SJCRH30 (cell line): ENCODE data around the gene ATP2A1. TPM values are rescaled to one million over a fixed set of nuclear protein-coding genes. Genes with fewer than 3 reads are reported as not detected.
"Not testable (repeated sequence)": the region's sequence is repeated elsewhere in the genome, so short reads cannot be mapped to it uniquely, and the experiment has no call there.

Source experiments
- DNase-seq, 2 experiments: peaks; one replicate each; pipeline ENCODE4 v3.0.0-alpha.2; 2015 to 2020
- H3K27ac ChIP-seq: fragments of 250-450 bp; sonication (Bioruptor Pico); 2 replicates; pipeline ENCODE4 v1.5.1; 2020; ENCODE audit warnings: mild to moderate bottlenecking, moderate library complexity
- H3K27me3 ChIP-seq: fragments of 250-450 bp; sonication (Bioruptor Pico); 2 replicates; pipeline ENCODE4 v1.5.1; 2020; ENCODE audit warnings: mild to moderate bottlenecking, moderate library complexity
- H3K36me3 ChIP-seq: fragments of 250-450 bp; sonication (Bioruptor Pico); 2 replicates; pipeline ENCODE4 v1.5.1; 2020; ENCODE audit warnings: mild to moderate bottlenecking, moderate library complexity
- H3K4me1 ChIP-seq: fragments of 250-450 bp; sonication (Bioruptor Pico); 2 replicates; pipeline ENCODE4 v1.5.1; 2020; ENCODE audit warnings: mild to moderate bottlenecking, moderate library complexity
- H3K4me3 ChIP-seq: fragments of 250-450 bp; sonication (Bioruptor Pico); 2 replicates; pipeline ENCODE4 v1.5.1; 2020; ENCODE audit warnings: mild to moderate bottlenecking, moderate library complexity
- H3K9me3 ChIP-seq: fragments of 250-450 bp; sonication (Bioruptor Pico); replicated peaks from 2 replicates; pipeline ENCODE4 v1.5.1; 2020; ENCODE audit warnings: mild to moderate bottlenecking, moderate library complexity
- total RNA-seq: library from RNA; depleted of rRNA; stranded (reverse); fragments of >200 nt; shearing (Covaris generic); gene quantifications from 2 replicates; pipeline ENCODE4 v1.2.3, GENCODE V29; 2014; rRNA removed

The ATP2A1 gene
- total RNA-seq, 1 experiment from 2014 or later = 24.8 TPM

DNA sequence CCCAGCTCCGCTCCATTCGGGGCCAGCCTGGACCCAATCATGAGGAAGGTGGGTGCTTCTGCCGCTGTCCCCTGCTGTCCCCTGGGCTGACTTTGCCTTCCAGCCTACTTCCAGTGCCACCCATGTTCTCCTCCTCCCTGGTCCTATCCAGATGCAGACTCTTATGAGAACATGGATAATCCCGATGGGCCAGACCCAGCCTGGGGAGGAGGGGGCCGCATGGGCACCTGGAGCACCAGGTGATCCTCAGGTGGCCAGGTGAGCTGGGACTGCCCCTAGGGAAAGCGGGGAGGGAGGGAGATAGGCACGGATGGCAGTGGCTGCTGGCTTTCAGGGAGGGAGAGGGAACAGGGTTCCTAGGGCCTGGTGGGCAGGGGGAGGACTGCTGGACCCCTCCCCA, 60.4 kb downstream of the ATP2A1 start:
- Histone ChIP-seq H3K4me1 (no peaks in the 10 kb centered on the region), H3K27ac (no peak overlapping the region), H3K9me3 (no peaks in the 10 kb centered on the region), H3K36me3 (no peaks in the 10 kb centered on the region), H3K4me3 (no peak overlapping the region), H3K27me3 (no peaks in the 10 kb centered on the region)
- no peak for DNase-seq

- H3K9me3 ChIP-seq, H3K4me1 ChIP-seq, DNase-seq, H3K27me3 ChIP-seq, H3K4me3 ChIP-seq, H3K36me3 ChIP-seq, H3K27ac ChIP-seq: not testable (repeated sequence)
Measured at GRCh38 chr16:28939825-28940224, 61.5 kb downstream of the ATP2A1 start.

- Histone ChIP-seq H3K36me3 (no peaks in the 10 kb centered on the region), H3K4me1 (no peaks in the 10 kb centered on the region), H3K9me3 (no peaks in the 10 kb centered on the region), H3K4me3 (no peak overlapping the region), H3K27me3 (no peaks in the 10 kb centered on the region), H3K27ac (no peak overlapping the region)
- DNase-seq = peak in 1 of 2 experiments; percentile 44
Measured at GRCh38 chr16:28943281-28943680, 65.0 kb downstream of the ATP2A1 start.

- Histone ChIP-seq H3K4me1 (no peaks in the 10 kb centered on the region), H3K36me3 (no peaks in the 10 kb centered on the region), H3K9me3 (no peaks in the 10 kb centered on the region), H3K27me3 (no peaks in the 10 kb centered on the region), H3K4me3 (no peak overlapping the region), H3K27ac (no peak overlapping the region)
- no peak for DNase-seq
Measured at GRCh38 chr16:28946681-28947080, 68.4 kb downstream of the ATP2A1 start.

DNA sequence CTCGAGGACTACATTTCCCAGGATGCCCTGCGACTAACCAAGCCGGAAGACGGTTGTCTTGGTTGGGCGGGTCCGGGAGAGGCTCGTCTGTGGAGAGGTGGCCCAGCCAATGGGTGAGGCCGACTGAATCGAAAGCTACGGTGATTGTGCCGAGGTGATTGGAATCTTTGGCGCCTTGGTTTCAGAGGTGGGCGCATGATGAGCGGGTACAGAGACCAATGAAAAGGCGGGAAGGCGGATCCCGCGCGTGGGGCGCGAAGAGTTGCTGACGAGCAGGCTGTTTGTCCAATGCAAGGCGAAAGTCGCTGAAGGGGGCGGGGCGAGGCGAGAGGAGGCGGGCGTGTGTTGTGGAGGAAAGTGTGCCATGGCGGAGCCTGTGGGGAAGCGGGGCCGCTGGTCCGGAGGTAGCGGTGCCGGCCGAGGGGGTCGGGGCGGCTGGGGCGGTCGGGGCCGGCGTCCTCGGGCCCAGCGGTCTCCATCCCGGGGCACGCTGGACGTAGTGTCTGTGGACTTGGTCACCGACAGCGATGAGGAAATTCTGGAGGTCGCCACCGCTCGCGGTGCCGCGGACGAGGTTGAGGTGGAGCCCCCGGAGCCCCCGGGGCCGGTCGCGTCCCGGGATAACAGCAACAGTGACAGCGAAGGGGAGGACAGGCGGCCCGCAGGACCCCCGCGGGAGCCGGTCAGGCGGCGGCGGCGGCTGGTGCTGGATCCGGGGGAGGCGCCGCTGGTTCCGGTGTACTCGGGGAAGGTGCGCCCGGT, 72.5 kb downstream of the ATP2A1 start, which contains the start of gene NFATC2IP:
TSS of gene NFATC2IP (plus strand) at position 290 of the 762 bp plus-strand sequence. CDS start at position 365, 75 bp downstream.
- DNase-seq = peak; percentile 99
- Histone ChIP-seq H3K27ac (peak within 1 kb of the TSS; percentile 53), H3K9me3 (no peaks in the 10 kb centered on the region), H3K27me3 (no peaks in the 10 kb centered on the region), H3K36me3 (peaks cover 15% of the 10 kb centered on the region), H3K4me3 (peak within 1 kb of the TSS; percentile 87), H3K4me1 (no peaks in the 10 kb centered on the region)

DNA sequence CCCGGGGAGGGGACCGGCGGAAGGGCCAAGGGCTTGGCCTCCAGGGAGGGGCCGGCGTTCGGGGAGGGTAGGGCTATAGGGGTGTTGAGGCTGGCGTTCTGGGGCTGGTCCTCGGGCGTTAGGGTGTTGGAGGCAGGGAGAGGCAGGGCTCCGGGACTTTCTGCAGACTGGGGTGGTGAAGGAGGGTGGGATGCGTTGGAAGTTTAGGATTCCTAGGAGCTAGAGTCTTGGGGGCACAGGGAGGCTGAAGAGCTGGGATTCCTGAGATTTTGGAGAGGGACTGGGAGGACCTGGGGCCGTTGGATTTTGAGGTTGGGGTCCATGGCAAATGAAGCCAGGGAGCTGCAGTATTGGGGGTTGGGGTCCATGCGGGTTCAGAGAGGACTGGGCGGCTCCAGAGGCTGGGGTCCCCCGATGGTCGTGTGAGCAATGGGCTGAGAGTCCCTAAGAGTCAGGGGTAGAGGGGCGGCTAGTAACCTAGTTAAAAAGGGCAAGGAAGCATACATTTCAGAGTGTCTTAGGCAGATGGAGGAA, 73.2 kb downstream of the ATP2A1 start:
- Histone ChIP-seq H3K27ac (peak overlapping the region; percentile 53), H3K4me3 (peak overlapping the region; percentile 87), H3K9me3 (no peaks in the 10 kb centered on the region), H3K4me1 (no peaks in the 10 kb centered on the region), H3K27me3 (no peaks in the 10 kb centered on the region), H3K36me3 (peaks cover 18% of the 10 kb centered on the region)
- peak; percentile 26 to 28 for DNase-seq

Other genes with a start within 250 kb of the ATP2A1 start
- not detected in 2 replicates for gene NPIPB8, start 240.4 kb upstream of the ATP2A1 start, total RNA-seq
- gene EIF3C, start 167.0 kb upstream of the ATP2A1 start, total RNA-seq = 361 and 372 TPM in 2 replicates
- gene NPIPB9, start 126.7 kb upstream of the ATP2A1 start, total RNA-seq = 1.1 TPM in 1 of 2 replicates, not detected in the other
- 55.0 and 68.3 TPM in 2 replicates for gene ATXN2L, start 55.5 kb upstream of the ATP2A1 start, total RNA-seq
- gene TUFM, start 32.1 kb upstream of the ATP2A1 start, total RNA-seq = 115 and 119 TPM in 2 replicates
- 20.3 and 21.4 TPM in 2 replicates for gene SH2B1, start 14.6 kb upstream of the ATP2A1 start, total RNA-seq
- gene RABEP2, start 46.8 kb downstream of the ATP2A1 start, total RNA-seq = 7.4 and 8.1 TPM in 2 replicates
- gene CD19, start 53.5 kb downstream of the ATP2A1 start, total RNA-seq = 0.10 TPM in 1 of 2 replicates, not detected in the other
- gene NFATC2IP, start 72.4 kb downstream of the ATP2A1 start, total RNA-seq = 20.2 and 29.5 TPM in 2 replicates
- gene SPNS1, start 96.3 kb downstream of the ATP2A1 start, total RNA-seq = 22.1 and 23.5 TPM in 2 replicates
- 0.66 and 1.6 TPM in 2 replicates for gene LAT, start 106.6 kb downstream of the ATP2A1 start, total RNA-seq